Endothelial cell of umbilical vein (primary cell): Measurements from ENCODE around the gene LRRC31.

Experiments
- CTCF ChIP-seq, 2 donors: IDR thresholded peaks; 1 replicate in 1 of 2; 2 replicates in 1 of 2; pipeline ENCODE4 v1.5.1; 2011; ENCODE audit warnings: low read length in 2 of 2, mild to moderate bottlenecking in 2 of 2, moderate library complexity in 2 of 2, control low read depth in 1 of 2, inconsistent platforms in 1 of 2, low read depth in 1 of 2; ENCODE audit not compliant: insufficient read depth in 1 of 2; ENCODE audit errors: extremely low read depth in 1 of 2
- JUN ChIP-seq: IDR thresholded peaks from 2 replicates; pipeline ENCODE4 v1.6.1; 2011; ENCODE audit warnings: borderline replicate concordance, low read depth; ENCODE audit not compliant: insufficient read length, insufficient read depth
- MYC ChIP-seq: IDR thresholded peaks from one replicate; pipeline ENCODE4 v1.6.1; 2011; ENCODE audit warnings: mild to moderate bottlenecking, low read depth, low read length
- POLR2A ChIP-seq: IDR thresholded peaks from 2 replicates; pipeline ENCODE4 v1.6.1; 2012; ENCODE audit warnings: low read depth, mild to moderate bottlenecking, control low read depth, low read length
- POLR2AphosphoS5 ChIP-seq: IDR thresholded peaks from 2 replicates; pipeline ENCODE4 v1.6.1; 2012; ENCODE audit warnings: low read depth, mild to moderate bottlenecking, control low read depth, low read length, moderate library complexity; ENCODE audit not compliant: insufficient read depth

- TF ChIP-seq CTCF (IDR thresholded peaks at IDR 0.05; ENCODE audit: extremely low read depth in 1 of 2, insufficient read depth in 1 of 2, low read depth in 1 of 2, low read length in 2 of 2) (no peak), POLR2A (no peak), MYC (no peak), JUN (no peak), POLR2AphosphoS5 (no peak)
Observed at GRCh38 chr3:169901453-169901852, 31.7 kb upstream of the LRRC31 start.
